ENCODE results near the gene OR2G6. TPM values are rescaled to one million over a fixed set of nuclear protein-coding genes. Genes with fewer than 3 reads are reported as not detected.
"Not testable (repeated sequence)": the region's sequence is repeated elsewhere in the genome, so short reads cannot be mapped to it uniquely, and the experiment has no call there.

Gene OR2G6
- total RNA-seq: not detected

DNA sequence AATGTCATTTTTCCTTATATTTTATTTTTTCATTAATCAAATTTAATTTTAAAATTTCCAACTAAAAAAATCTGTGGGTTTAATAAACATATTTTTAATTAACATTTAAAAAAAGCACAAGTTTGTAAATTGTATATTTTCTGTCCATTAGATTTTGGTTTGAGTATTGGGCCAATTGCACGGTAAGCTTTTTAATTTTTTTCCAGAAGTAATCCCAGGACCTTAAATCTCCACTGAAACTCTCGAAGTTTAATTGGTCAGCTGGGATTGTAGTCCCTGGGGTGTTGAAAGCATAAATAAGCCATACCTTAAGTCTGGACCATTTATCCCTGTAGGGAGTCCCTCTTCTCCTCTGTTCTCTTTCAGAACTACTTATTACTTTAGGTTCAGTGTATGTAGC is at the start of gene OR2G6:
OR2G6 (plus strand) TSS at position 301 of the 400 bp plus-strand sequence. CDS start 13,574 bp downstream, outside the sequence.
- CTCF ChIA-PET, POLR2A ChIA-PET: not testable (repeated sequence)

GRCh38 chr1:248459117-248459516 is 48.8 kb upstream of the OR2G6 start:
- POLR2A ChIA-PET, CTCF ChIA-PET: not testable (repeated sequence)

- ChIA-PET CTCF (no interaction called here), POLR2A (no interaction called here)
Measured at GRCh38 chr1:248471154-248471553, 36.7 kb upstream of the OR2G6 start.

GRCh38 chr1:248472111-248472510 is 35.8 kb upstream of the OR2G6 start:
- POLR2A ChIA-PET, CTCF ChIA-PET: not testable (repeated sequence)

- CTCF ChIA-PET, POLR2A ChIA-PET: not testable (repeated sequence)
Measured at GRCh38 chr1:248473051-248473450, 34.8 kb upstream of the OR2G6 start, which contains the start of gene OR2T3. TSS of gene OR2T3 (plus strand) at chr1:248473351. CDS start at chr1:248473351, 0 bp downstream.

- POLR2A ChIA-PET, CTCF ChIA-PET: not testable (repeated sequence)
Measured at GRCh38 chr1:248475660-248476059, 32.2 kb upstream of the OR2G6 start.

DNA sequence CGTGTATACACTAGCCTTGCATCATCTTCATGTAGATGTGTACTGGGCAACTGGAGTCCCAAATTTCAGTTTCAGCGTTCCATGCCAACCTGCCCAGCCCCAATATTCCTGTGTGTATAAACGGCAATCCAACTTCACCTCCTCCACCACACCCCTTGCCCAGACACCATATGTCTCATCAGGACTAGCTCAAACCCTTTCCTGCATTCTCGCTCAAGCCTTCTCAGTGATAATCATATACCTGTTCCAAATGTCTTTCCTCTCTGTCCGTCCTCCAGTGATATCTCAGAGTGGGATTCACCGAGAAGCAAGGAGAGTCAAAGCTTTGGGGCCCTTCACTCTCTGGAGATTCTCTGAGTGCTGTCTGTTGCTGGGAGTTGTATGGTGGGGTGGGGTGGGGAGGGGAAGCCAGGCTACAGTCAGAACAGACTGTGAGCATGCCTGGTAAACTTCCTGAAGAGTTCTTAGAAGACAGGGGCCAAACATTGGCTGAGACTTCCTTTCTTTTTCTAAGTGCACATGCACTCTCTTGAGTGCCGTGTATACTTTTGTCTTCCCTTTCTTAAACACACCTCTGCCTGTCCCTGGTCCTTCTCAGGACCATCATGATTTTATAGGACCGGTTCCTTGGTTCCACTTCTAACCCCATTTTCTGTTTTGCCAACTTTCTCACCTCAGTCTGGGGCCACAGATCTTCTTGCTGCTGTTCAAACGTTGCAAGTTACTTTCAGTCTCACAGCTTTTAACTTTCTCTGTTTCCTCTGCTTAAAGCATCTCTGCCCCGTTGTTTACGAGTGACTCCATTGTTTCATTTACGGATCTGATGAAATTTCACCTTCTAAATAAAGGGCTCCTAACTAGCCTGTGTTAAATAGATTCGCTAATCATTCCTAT is 25.9 kb upstream of the OR2G6 start:
- POLR2A ChIA-PET, CTCF ChIA-PET: not testable (repeated sequence)

- POLR2A ChIA-PET, CTCF ChIA-PET: not testable (repeated sequence)
Measured at GRCh38 chr1:248488289-248488688, 19.6 kb upstream of the OR2G6 start, which contains the start of gene OR2T5. TSS of gene OR2T5 (plus strand) at chr1:248488589. CDS start at chr1:248488589, 0 bp downstream.

DNA sequence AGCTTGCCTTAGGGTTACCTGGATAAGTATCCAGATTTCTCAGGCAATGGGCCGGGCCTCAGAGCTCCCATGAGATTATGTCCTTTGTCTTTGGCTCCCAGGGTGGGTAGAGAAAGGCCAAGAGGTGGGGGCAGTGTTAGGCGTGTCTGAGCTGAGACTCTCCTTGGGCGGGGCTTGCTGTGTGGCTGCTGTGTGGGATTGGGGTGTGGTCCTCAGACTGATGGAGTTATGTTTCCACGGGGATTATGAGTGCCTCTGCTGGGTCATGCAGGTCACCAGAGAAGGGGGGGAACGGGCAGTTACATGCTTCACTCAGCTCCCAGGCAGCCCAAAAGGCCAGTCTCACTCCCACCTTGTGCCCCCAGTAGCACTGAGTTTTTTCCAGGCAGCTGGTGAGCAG is 11.2 kb upstream of the OR2G6 start:
- CTCF ChIA-PET, POLR2A ChIA-PET: not testable (repeated sequence)

DNA sequence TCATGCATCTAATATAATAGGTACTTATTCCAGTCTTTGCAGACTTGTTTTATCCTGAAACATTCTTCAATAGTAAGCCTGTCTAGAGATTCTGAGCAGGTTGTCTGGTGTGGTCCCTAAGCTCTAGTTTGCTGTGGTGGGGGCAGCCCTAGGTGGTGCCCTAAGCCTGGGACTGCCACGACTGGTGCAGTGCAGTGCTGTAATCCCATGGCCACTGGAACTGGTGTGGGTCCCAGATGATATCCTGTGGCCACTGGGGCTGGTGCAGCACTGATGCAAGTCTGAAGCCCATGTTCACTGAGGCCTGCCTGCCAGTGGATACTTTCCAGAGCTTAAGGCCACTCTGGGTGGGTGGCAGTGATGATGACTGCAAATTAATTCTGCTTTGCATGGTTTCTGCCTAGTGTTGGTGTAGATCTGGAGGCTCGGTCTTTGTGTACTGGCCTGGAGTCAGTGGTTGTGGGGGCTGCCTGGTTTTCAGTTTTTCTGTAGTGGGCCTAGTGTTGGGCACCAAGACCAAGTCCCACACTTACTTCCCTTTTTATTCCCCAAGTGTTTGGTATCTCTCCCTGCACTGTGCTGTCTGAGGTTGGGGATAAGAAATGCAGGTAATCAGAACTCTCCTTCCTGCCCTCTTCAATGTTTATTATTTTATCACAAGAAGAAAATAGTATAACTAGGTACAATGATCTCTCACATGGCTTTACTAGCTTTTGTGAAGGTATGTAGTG is 7.4 kb upstream of the OR2G6 start:
- POLR2A ChIA-PET, CTCF ChIA-PET: not testable (repeated sequence)

DNA sequence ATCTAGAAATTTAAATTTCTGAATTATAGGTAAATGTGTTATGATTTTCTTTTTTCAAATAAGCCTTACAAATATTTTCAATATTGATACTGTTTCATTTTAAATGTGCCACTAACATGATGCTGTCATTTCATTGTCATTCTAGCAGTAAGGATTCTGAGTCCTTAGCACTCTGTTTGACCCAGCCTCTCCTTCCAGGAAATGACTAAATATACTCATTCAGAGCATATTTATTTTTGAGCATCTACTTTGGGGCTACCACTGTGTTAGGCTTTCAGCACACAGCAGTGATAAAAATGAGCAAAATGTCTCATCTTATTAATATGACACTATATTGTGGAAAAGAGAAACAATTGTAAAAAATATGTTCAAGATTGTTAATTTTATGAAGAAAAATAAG is 2.3 kb downstream of the OR2G6 start:
- CTCF ChIA-PET, POLR2A ChIA-PET: not testable (repeated sequence)

- CTCF ChIA-PET: no interaction called here
Measured at GRCh38 chr1:248521856-248522255, 14.0 kb downstream of the OR2G6 start.

DNA sequence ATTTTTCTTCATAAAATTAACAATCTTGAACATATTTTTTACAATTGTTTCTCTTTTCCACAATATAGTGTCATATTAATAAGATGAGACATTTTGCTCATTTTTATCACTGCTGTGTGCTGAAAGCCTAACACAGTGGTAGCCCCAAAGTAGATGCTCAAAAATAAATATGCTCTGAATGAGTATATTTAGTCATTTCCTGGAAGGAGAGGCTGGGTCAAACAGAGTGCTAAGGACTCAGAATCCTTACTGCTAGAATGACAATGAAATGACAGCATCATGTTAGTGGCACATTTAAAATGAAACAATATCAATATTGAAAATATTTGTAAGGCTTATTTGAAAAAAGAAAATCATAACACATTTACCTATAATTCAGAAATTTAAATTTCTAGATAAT is 29.6 kb downstream of the OR2G6 start:
- CTCF ChIA-PET, POLR2A ChIA-PET: not testable (repeated sequence)

More at GRCh38 chr1:248521856-248522255, 14.0 kb downstream of the OR2G6 start:
- POLR2A ChIA-PET: no interaction called here

GRCh38 chr1:248547383-248547782 is 39.5 kb downstream of the OR2G6 start:
- POLR2A ChIA-PET, CTCF ChIA-PET: not testable (repeated sequence)

DNA sequence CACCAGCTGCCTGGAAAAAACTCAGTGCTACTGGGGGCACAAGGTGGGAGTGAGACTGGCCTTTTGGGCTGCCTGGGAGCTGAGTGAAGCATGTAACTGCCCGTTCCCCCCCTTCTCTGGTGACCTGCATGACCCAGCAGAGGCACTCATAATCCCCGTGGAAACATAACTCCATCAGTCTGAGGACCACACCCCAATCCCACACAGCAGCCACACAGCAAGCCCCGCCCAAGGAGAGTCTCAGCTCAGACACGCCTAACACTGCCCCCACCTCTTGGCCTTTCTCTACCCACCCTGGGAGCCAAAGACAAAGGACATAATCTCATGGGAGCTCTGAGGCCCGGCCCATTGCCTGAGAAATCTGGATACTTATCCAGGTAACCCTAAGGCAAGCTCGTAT is 43.2 kb downstream of the OR2G6 start:
- POLR2A ChIA-PET, CTCF ChIA-PET: not testable (repeated sequence)

- POLR2A ChIA-PET, CTCF ChIA-PET: not testable (repeated sequence)
Measured at GRCh38 chr1:248562672-248563071, 54.8 kb downstream of the OR2G6 start, which contains the start of gene OR2T29. TSS of gene OR2T29 (minus strand) at chr1:248562772. CDS start at chr1:248559491, 3,281 bp downstream.

GRCh38 chr1:248565530-248566373 is 57.9 kb downstream of the OR2G6 start:
- CTCF ChIA-PET, POLR2A ChIA-PET: not testable (repeated sequence)

DNA sequence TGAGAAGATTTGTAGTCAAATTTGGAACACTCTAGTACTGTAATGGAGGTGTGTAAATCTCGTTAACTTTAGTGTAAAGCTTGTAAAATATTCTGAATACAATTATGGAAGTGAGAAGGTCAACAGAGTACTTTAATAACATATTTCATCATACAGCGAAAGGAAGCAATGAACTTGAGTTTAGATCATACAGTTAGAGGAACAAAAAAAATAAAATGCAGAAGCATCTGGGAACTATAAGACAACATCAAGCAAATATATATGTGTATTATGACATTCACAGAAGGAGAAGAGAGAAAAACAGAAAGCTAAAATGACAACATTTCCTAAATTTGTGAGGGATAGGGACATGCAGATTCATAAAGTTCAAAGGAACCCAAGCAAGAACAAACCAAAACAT is 61.2 kb downstream of the OR2G6 start:
- POLR2A ChIA-PET, CTCF ChIA-PET: not testable (repeated sequence)

- POLR2A ChIA-PET, CTCF ChIA-PET: not testable (repeated sequence)
Measured at GRCh38 chr1:248570811-248571210, 62.9 kb downstream of the OR2G6 start.

DNA sequence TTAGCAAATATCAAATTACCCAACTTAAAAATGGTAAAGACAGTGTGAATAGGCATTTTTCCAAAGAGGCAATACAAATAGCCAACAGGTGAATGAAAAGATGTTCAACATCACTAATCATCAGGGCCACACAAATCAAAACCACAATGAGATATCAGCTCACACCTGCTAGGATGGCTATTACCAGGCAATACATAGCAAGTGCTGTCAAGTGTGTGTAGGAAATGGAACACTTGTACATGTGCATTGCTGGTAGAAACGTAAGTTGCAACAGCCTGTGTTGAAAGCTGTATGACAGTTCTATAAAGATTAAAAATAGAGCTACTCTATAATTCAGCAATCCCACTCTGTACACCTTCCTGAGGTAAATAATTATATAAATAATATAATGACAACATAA is 64.2 kb downstream of the OR2G6 start:
- CTCF ChIA-PET: not testable (repeated sequence)

More for the DNA sequence above, 64.2 kb downstream of the OR2G6 start:
- POLR2A ChIA-PET: not testable (repeated sequence)
